ENCODE data around the gene ZNF853. TPM values are rescaled to one million over a fixed set of nuclear protein-coding genes. Genes with fewer than 3 reads are reported as not detected.
"Not testable (repeated sequence)": the region's sequence is repeated elsewhere in the genome, so short reads cannot be mapped to it uniquely, and the experiment has no call there.

Gene ZNF853
- total and polyA plus RNA-seq, 2 donors (not counting 1 experiment from before 2014, with no cell fraction given): 2.5 to 6.3 TPM

DNA sequence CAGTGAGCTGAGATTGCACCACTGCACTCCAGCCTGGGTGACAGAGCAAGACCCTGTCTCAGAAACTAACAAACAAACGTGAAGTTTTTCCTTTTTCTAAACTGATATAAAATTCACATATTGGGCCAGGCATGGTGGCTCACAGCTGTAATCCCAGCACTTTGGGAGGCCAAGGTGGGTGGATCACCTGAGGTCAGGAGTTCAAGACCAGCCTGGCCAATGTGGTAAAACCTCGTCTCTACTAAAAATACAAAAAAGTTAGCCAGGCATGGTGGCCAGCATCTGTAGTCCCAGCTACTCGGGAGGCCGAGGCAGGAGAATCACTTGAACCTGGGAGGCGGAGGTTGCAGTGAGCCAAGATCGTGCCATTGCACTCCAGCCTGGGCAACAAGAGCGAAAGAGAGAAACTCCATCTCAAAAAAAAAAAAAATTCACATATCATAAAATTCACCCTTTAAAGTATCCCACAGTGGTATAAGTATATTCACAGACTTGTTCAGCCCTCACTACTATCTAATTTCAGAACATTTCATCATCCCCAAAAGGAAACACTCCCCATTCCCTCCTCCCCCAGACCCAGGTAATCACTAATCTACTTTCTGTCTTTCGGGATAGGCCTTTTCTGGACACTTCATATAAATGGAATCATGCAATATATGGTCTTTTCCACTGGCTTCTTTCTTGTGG, 29.5 kb upstream of the ZNF853 start:
- H4K20me1 ChIP-seq (ENCODE audit: control insufficient read depth, insufficient read depth, low read length, poor library complexity, severe bottlenecking); H2AFZ ChIP-seq (ENCODE audit: insufficient read depth, low read depth, low read length, poor library complexity, severe bottlenecking); H3K9me3 Mint-ChIP-seq (ENCODE audit: insufficient read depth); DNase-seq; ATAC-seq (ENCODE audit: low read depth); intact Hi-C loops (cut with micrococcal nuclease); H3K4me3 ChIP-seq (ENCODE audit: control extremely low read depth in 1 of 5, extremely low read depth in 1 of 5, insufficient read depth in 1 of 5, low read depth in 2 of 5, low read length in 4 of 5); POLR2A ChIA-PET; H3K4me2 ChIP-seq (replicated peaks; ENCODE audit: low read depth, low read length, poor library complexity, severe bottlenecking); H3K79me2 ChIP-seq (ENCODE audit: control insufficient read depth, insufficient read depth, low read length); H3K9ac ChIP-seq (ENCODE audit: low read length); H3K9me3 ChIP-seq (ENCODE audit: control extremely low read depth in 1 of 3, control insufficient read depth in 2 of 3, insufficient read depth in 1 of 3, low read length in 2 of 3); H3K4me3 Mint-ChIP-seq; H3K27ac Mint-ChIP-seq; H3K27me3 Mint-ChIP-seq; H3K27ac ChIP-seq (ENCODE audit: low read length in 2 of 2); H3K27me3 ChIP-seq (replicated peaks in 1 of 4; ENCODE audit: control extremely low read depth in 1 of 4, control insufficient read depth in 3 of 4, insufficient read depth in 4 of 4, low read length in 3 of 4): not testable (repeated sequence)
- 96% methylated on average over 7 of the region's 8 CpGs for WGBS (ENCODE audit: insufficient coverage)
- peaks cover 9 to 30% of the 10 kb centered on the region in 2 donors for H3K4me1 ChIP-seq (ENCODE audit: control insufficient read depth in 2 of 2, insufficient read depth in 2 of 2, low read length in 2 of 2)
- CTCF ChIA-PET: interaction anchor here (0.7 kb wide), 1 partner anchor 61 kb away, joined by 3 read pairs; no protein-coding TSS in a partner anchor
- peaks cover 24% of the 10 kb centered on the region for H3K4me1 Mint-ChIP-seq
- H3K36me3 ChIP-seq (replicated peaks in 1 of 2; ENCODE audit: control extremely low read depth in 1 of 2, control insufficient read depth in 1 of 2, extremely low read depth in 1 of 2, insufficient read depth in 2 of 2, low read length in 1 of 2): peaks cover 10 to 60% of the 10 kb centered on the region in 2 experiments

GRCh38 chr7:6588566-6588965, 26.8 kb upstream of the ZNF853 start:
- Mint-ChIP-seq H3K27ac (peak overlapping the region; percentile 60), H3K27me3 (no peaks in the 10 kb centered on the region), H3K9me3 (ENCODE audit: insufficient read depth) (no peaks in the 10 kb centered on the region), H3K4me1 (peaks cover 13% of the 10 kb centered on the region), H3K4me3 (peak overlapping the region; percentile 33)
- no peaks in the 10 kb centered on the region for H3K27me3 ChIP-seq (replicated peaks in 1 of 4; ENCODE audit: control extremely low read depth in 1 of 4, control insufficient read depth in 3 of 4, insufficient read depth in 4 of 4, low read length in 3 of 4)
- no peak overlapping the region for H3K27ac ChIP-seq (ENCODE audit: low read length in 2 of 2)
- TF ChIP-seq EZH2 (IDR thresholded peaks at IDR 0.05; ENCODE audit: borderline replicate concordance, insufficient read depth, low read depth, low read length, poor library complexity, severe bottlenecking): no peak
- TF ChIP-seq, protein P1, sequence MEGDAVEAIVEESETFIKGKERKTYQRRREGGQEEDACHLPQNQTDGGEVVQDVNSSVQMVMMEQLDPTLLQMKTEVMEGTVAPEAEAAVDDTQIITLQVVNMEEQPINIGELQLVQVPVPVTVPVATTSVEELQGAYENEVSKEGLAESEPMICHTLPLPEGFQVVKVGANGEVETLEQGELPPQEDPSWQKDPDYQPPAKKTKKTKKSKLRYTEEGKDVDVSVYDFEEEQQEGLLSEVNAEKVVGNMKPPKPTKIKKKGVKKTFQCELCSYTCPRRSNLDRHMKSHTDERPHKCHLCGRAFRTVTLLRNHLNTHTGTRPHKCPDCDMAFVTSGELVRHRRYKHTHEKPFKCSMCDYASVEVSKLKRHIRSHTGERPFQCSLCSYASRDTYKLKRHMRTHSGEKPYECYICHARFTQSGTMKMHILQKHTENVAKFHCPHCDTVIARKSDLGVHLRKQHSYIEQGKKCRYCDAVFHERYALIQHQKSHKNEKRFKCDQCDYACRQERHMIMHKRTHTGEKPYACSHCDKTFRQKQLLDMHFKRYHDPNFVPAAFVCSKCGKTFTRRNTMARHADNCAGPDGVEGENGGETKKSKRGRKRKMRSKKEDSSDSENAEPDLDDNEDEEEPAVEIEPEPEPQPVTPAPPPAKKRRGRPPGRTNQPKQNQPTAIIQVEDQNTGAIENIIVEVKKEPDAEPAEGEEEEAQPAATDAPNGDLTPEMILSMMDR (IDR thresholded peaks at IDR 0.05): no peak
- intact Hi-C loops (cut with micrococcal nuclease): no loop called here
- ChIA-PET CTCF (interaction anchor here (1.3 to 2.0 kb wide), 2 partner anchors 11 to 73 kb away, joined by 3 to 6 read pairs; partner anchors contain the start of gene ZDHHC4), POLR2A (no interaction called here)
- DNase-seq: no peak
- no peak overlapping the region for H2AFZ ChIP-seq (ENCODE audit: insufficient read depth, low read depth, low read length, poor library complexity, severe bottlenecking)
- peaks cover 4 to 55% of the 10 kb centered on the region in 2 experiments for H3K36me3 ChIP-seq (replicated peaks in 1 of 2; ENCODE audit: control extremely low read depth in 1 of 2, control insufficient read depth in 1 of 2, extremely low read depth in 1 of 2, insufficient read depth in 2 of 2, low read length in 1 of 2)
- H3K9me3 ChIP-seq (ENCODE audit: control extremely low read depth in 1 of 3, control insufficient read depth in 2 of 3, insufficient read depth in 1 of 3, low read length in 2 of 3): no peaks in the 10 kb centered on the region
- WGBS (ENCODE audit: insufficient coverage): 95% methylated on average over 9 of the region's 9 CpGs
- H3K4me2 ChIP-seq (replicated peaks; ENCODE audit: low read depth, low read length, poor library complexity, severe bottlenecking): no peak overlapping the region
- no peak overlapping the region for H3K9ac ChIP-seq (ENCODE audit: low read length)
- ATAC-seq (ENCODE audit: low read depth): no peak
- H4K20me1 ChIP-seq (ENCODE audit: control insufficient read depth, insufficient read depth, low read length, poor library complexity, severe bottlenecking): peaks cover 11% of the 10 kb centered on the region
- H3K4me1 ChIP-seq (ENCODE audit: control insufficient read depth in 2 of 2, insufficient read depth in 2 of 2, low read length in 2 of 2): peaks cover 15 to 19% of the 10 kb centered on the region in 2 donors
- peaks cover 28% of the 10 kb centered on the region for H3K79me2 ChIP-seq (ENCODE audit: control insufficient read depth, insufficient read depth, low read length)
- no peak overlapping the region for H3K4me3 ChIP-seq (ENCODE audit: control extremely low read depth in 1 of 5, extremely low read depth in 1 of 5, insufficient read depth in 1 of 5, low read depth in 2 of 5, low read length in 4 of 5)

All from B cell (primary cell).